Fibroblast of mammary gland (primary cell): ENCODE measurements around the gene URAD.

Source experiments
- DNase-seq: peaks from one replicate; pipeline ENCODE4 v3.0.0-alpha.2; 2010; ENCODE audit warnings: low read depth
- H3K4me3 ChIP-seq: 2 replicates; pipeline ENCODE4 v1.5.1; 2011; ENCODE audit warnings: low read depth, mild to moderate bottlenecking, low read length, moderate library complexity; ENCODE audit not compliant: control insufficient read depth
- CTCF ChIP-seq: conservative IDR thresholded peaks from 2 replicates; pipeline ENCODE4 v1.5.1; 2011; ENCODE audit warnings: low read depth, low read length, inconsistent platforms; ENCODE audit not compliant: control insufficient read depth, insufficient read depth

The URAD gene

GRCh38 chr13:27976362-27977091 is 12.0 kb downstream of the URAD start:
- TF ChIP-seq CTCF, result no peak
- DNase-seq, result no peak
- no peak overlapping the region for H3K4me3 ChIP-seq

- H3K4me3 ChIP-seq, result no peak overlapping the region
- no peak for TF ChIP-seq CTCF
These were observed 12.7 kb downstream of the URAD start for GRCh38 chr13:27975564-27976361.

GRCh38 chr13:27973961-27974662 is 14.4 kb downstream of the URAD start:
- TF ChIP-seq CTCF, result no peak
- DNase-seq, result no peak
- no peak overlapping the region for H3K4me3 ChIP-seq

More at GRCh38 chr13:27975564-27976361, 12.7 kb downstream of the URAD start:
- DNase-seq, result no peak

GRCh38 chr13:27973291-27973690 is 15.2 kb downstream of the URAD start:
- TF ChIP-seq CTCF, result no peak
- no peak overlapping the region for H3K4me3 ChIP-seq
- no peak for DNase-seq

GRCh38 chr13:27972478-27972820 is 16.0 kb downstream of the URAD start:
- no peak for DNase-seq
- no peak overlapping the region for H3K4me3 ChIP-seq
- TF ChIP-seq CTCF, result no peak

- H3K4me3 ChIP-seq, result no peak overlapping the region
- DNase-seq, result no peak
- no peak for TF ChIP-seq CTCF
These were observed 16.6 kb downstream of the URAD start for GRCh38 chr13:27971776-27972477.
